Measurements from ENCODE around the gene TSPAN15.
"Not testable (repeated sequence)": the region's sequence is repeated elsewhere in the genome, so short reads cannot be mapped to it uniquely, and the experiment has no call there.

TSPAN15 gene

GRCh38 chr10:69504576-69505250 is 53.4 kb downstream of the TSPAN15 start:
- no peak for DNase-seq

- DNase-seq, result no peak
These were observed 54.5 kb downstream of the TSPAN15 start for GRCh38 chr10:69505636-69506318.

- DNase-seq, result no peak
These were observed 55.2 kb downstream of the TSPAN15 start for GRCh38 chr10:69506487-69506833.

GRCh38 chr10:69506834-69507713 is 55.8 kb downstream of the TSPAN15 start:
- no peak for DNase-seq

GRCh38 chr10:69508738-69509340 is 57.6 kb downstream of the TSPAN15 start:
- DNase-seq, result no peak

- no peak for DNase-seq
These were observed 61.6 kb downstream of the TSPAN15 start for GRCh38 chr10:69512901-69513300.

- no peak for DNase-seq
These were observed 62.4 kb downstream of the TSPAN15 start for GRCh38 chr10:69513617-69514016.

- DNase-seq, result no peak
These were observed 64.5 kb downstream of the TSPAN15 start for GRCh38 chr10:69515699-69516259.

- no peak for DNase-seq
These were observed 65.1 kb downstream of the TSPAN15 start for GRCh38 chr10:69516316-69516715.

GRCh38 chr10:69516796-69517195 is 65.5 kb downstream of the TSPAN15 start:
- DNase-seq, result no peak

- DNase-seq, result no peak
These were observed 66.1 kb downstream of the TSPAN15 start for GRCh38 chr10:69517271-69517848.

- no peak for DNase-seq
These were observed 76.7 kb downstream of the TSPAN15 start for GRCh38 chr10:69527961-69528360.

GRCh38 chr10:69533658-69534057 is 82.4 kb downstream of the TSPAN15 start:
- DNase-seq, result no peak

- DNase-seq, result not testable (repeated sequence)
These were observed 85.3 kb downstream of the TSPAN15 start for GRCh38 chr10:69536521-69536920.

GRCh38 chr10:69537449-69537848 is 86.2 kb downstream of the TSPAN15 start:
- DNase-seq, result no peak

GRCh38 chr10:69538461-69538860 is 87.2 kb downstream of the TSPAN15 start:
- DNase-seq, result no peak

GRCh38 chr10:69541463-69541862 is 90.2 kb downstream of the TSPAN15 start:
- no peak for DNase-seq

GRCh38 chr10:69549959-69550358 is 98.7 kb downstream of the TSPAN15 start:
- no peak for DNase-seq

GRCh38 chr10:69552268-69552667 is 101.0 kb downstream of the TSPAN15 start:
- no peak for DNase-seq

GRCh38 chr10:69553328-69553727 is 102.1 kb downstream of the TSPAN15 start:
- no peak for DNase-seq

GRCh38 chr10:69554611-69555010 is 103.3 kb downstream of the TSPAN15 start:
- DNase-seq, result no peak

Data from cortex of kidney (tissue), 1 donor.